H9 (cell line): ENCODE results near the gene ERGIC3. TPM values are rescaled to one million over a fixed set of nuclear protein-coding genes. Genes with fewer than 3 reads are reported as not detected.

Source experiments
- DNase-seq: peaks from one replicate; pipeline ENCODE4 v3.0.0-alpha.2; 2017
- H2AFZ ChIP-seq: one replicate; pipeline ENCODE4 v1.6.1; 2013; ENCODE audit warnings: mild to moderate bottlenecking, low read length, control low read depth, moderate library complexity
- H2AK5ac ChIP-seq: 2 replicates; pipeline ENCODE4 v1.6.1; 2013; ENCODE audit warnings: low read length, control low read depth, mixed read lengths; ENCODE audit not compliant: insufficient read length
- H2BK120ac ChIP-seq: one replicate; pipeline ENCODE4 v1.6.1; 2013; ENCODE audit warnings: low read depth, mild to moderate bottlenecking, low read length, control low read depth, inconsistent platforms; ENCODE audit not compliant: poor library complexity, severe bottlenecking
- H2BK12ac ChIP-seq: 2 replicates; pipeline ENCODE4 v1.6.1; 2013; ENCODE audit warnings: low read length, control low read depth, mixed read lengths, low read depth; ENCODE audit not compliant: insufficient read length
- H2BK15ac ChIP-seq: 2 replicates; pipeline ENCODE4 v1.6.1; 2013; ENCODE audit warnings: low read depth, low read length, control low read depth
- H2BK20ac ChIP-seq: one replicate; pipeline ENCODE4 v1.6.1; 2013; ENCODE audit warnings: low read depth, mild to moderate bottlenecking, low read length, control low read depth, inconsistent platforms; ENCODE audit not compliant: poor library complexity, severe bottlenecking
- H2BK5ac ChIP-seq: 2 replicates; pipeline ENCODE4 v1.6.1; 2013; ENCODE audit warnings: low read length, control low read depth, mixed read lengths; ENCODE audit not compliant: insufficient read length
- H3K14ac ChIP-seq: 2 replicates; pipeline ENCODE4 v1.6.1; 2013; ENCODE audit warnings: low read length, control low read depth; ENCODE audit not compliant: insufficient read depth
- H3K18ac ChIP-seq: 2 replicates; pipeline ENCODE4 v1.6.1; 2013; ENCODE audit warnings: low read depth, mild to moderate bottlenecking, mixed read lengths, low read length, control low read depth; ENCODE audit not compliant: insufficient read length
- H3K23ac ChIP-seq: 2 replicates; pipeline ENCODE4 v1.6.1; 2013; ENCODE audit warnings: low read length, control low read depth, mixed read lengths, low read depth; ENCODE audit not compliant: insufficient read length
- H3K23me2 ChIP-seq: 2 replicates; pipeline ENCODE4 v1.6.1; 2013; ENCODE audit warnings: low read depth, mild to moderate bottlenecking, mixed read lengths, low read length, control low read depth; ENCODE audit not compliant: insufficient read length, poor library complexity, severe bottlenecking
- H3K27ac ChIP-seq: 2 replicates; pipeline ENCODE4 v1.5.1; 2013; ENCODE audit warnings: low read length, control low read depth, mixed read lengths, low read depth; ENCODE audit not compliant: insufficient read length
- H3K27me3 ChIP-seq: 2 replicates; pipeline ENCODE4 v1.6.1; 2013; ENCODE audit warnings: low read length, control low read depth, inconsistent platforms; ENCODE audit not compliant: insufficient read depth
- H3K4ac ChIP-seq: 2 replicates; pipeline ENCODE4 v1.6.1; 2013; ENCODE audit warnings: low read depth, mild to moderate bottlenecking, control low read depth, inconsistent platforms, low read length, moderate library complexity
- H3K4me1 ChIP-seq: 2 replicates; pipeline ENCODE4 v1.6.1; 2013; ENCODE audit warnings: low read length, control low read depth, inconsistent platforms; ENCODE audit not compliant: insufficient read depth
- H3K4me2 ChIP-seq: 2 replicates; pipeline ENCODE4 v1.6.1; 2013; ENCODE audit warnings: low read length, control low read depth, mixed read lengths; ENCODE audit not compliant: insufficient read length, insufficient read depth
- H3K56ac ChIP-seq: 2 replicates; pipeline ENCODE4 v1.6.1; 2013; ENCODE audit warnings: low read depth, mild to moderate bottlenecking, mixed read lengths, low read length, control low read depth; ENCODE audit not compliant: insufficient read length
- H3K79me1 ChIP-seq: 2 replicates; pipeline ENCODE4 v1.6.1; 2013; ENCODE audit warnings: low read depth, mild to moderate bottlenecking, moderate library complexity, low read length, control low read depth, inconsistent platforms; ENCODE audit not compliant: insufficient read depth, poor library complexity, severe bottlenecking
- H3K79me2 ChIP-seq: 2 replicates; pipeline ENCODE4 v1.6.1; 2013; ENCODE audit warnings: low read length, control low read depth, inconsistent platforms; ENCODE audit not compliant: insufficient read depth
- H3K9ac ChIP-seq: 2 replicates; pipeline ENCODE4 v1.6.1; 2013; ENCODE audit warnings: low read length, control low read depth, mixed read lengths; ENCODE audit not compliant: insufficient read length; ENCODE audit errors: extremely low read depth
- H3K9me3 ChIP-seq: one replicate; pipeline ENCODE4 v1.6.1; 2013; ENCODE audit warnings: low read depth, low read length, inconsistent platforms; ENCODE audit not compliant: control insufficient read depth
- H3T11ph ChIP-seq: one replicate; pipeline ENCODE4 v1.6.1; 2013; ENCODE audit warnings: mild to moderate bottlenecking, low read length, control low read depth, inconsistent platforms
- H4K20me1 ChIP-seq: one replicate; pipeline ENCODE4 v1.6.1; 2013; ENCODE audit not compliant: control insufficient read depth, insufficient read length, insufficient read depth
- H4K5ac ChIP-seq: 2 replicates; pipeline ENCODE4 v1.6.1; 2013; ENCODE audit warnings: low read depth, mild to moderate bottlenecking, mixed read lengths, low read length, control low read depth; ENCODE audit not compliant: insufficient read length
- H4K8ac ChIP-seq: replicated peaks from 2 replicates; pipeline ENCODE4 v1.6.1; 2013; ENCODE audit warnings: low read length, control low read depth, mixed read lengths, low read depth; ENCODE audit not compliant: insufficient read length
- H4K91ac ChIP-seq: 2 replicates; pipeline ENCODE4 v1.6.1; 2013; ENCODE audit warnings: low read depth, mild to moderate bottlenecking, moderate library complexity, mixed read lengths, low read length, control low read depth; ENCODE audit not compliant: insufficient read length
- H3K27ac Mint-ChIP-seq, 3 experiments: 2 replicates in 2 of 3; 3 replicates in 1 of 3; pipeline ENCODE4 v1.8.0; 2020 to 2021; ENCODE audit warnings: mixed read lengths in 3 of 3, mild to moderate bottlenecking in 1 of 3, moderate library complexity in 1 of 3
- H3K27me3 Mint-ChIP-seq: 2 replicates; pipeline ENCODE4 v1.8.0; 2021; ENCODE audit warnings: low read depth, mild to moderate bottlenecking, moderate library complexity, mixed read lengths
- H3K36me3 Mint-ChIP-seq, 3 experiments: 2 replicates in 2 of 3; 3 replicates in 1 of 3; pipeline ENCODE4 v1.8.0; 2020 to 2021; ENCODE audit warnings: low read depth in 3 of 3, mixed read lengths in 3 of 3; ENCODE audit not compliant: insufficient read depth in 1 of 3
- H3K4me1 Mint-ChIP-seq, 2 experiments: 2 replicates each; pipeline ENCODE4 v1.8.0; 2020; ENCODE audit warnings: mixed read lengths in 2 of 2
- H3K4me3 Mint-ChIP-seq, 2 experiments: 2 replicates in 1 of 2; 3 replicates in 1 of 2; pipeline ENCODE4 v1.8.0; 2020 to 2021; ENCODE audit warnings: mild to moderate bottlenecking in 2 of 2, mixed read lengths in 2 of 2, moderate library complexity in 1 of 2
- H3K9me3 Mint-ChIP-seq, 2 experiments: 2 replicates in 1 of 2; 3 replicates in 1 of 2; pipeline ENCODE4 v1.8.0; 2020; ENCODE audit warnings: mild to moderate bottlenecking in 2 of 2, mixed read lengths in 2 of 2, moderate library complexity in 1 of 2
- CTCF ChIP-seq: fragments of 200-600 bp; sonication (generic); conservative IDR thresholded peaks from 3 replicates; pipeline ENCODE4 v1.8.0; 2021; ENCODE audit warnings: antibody characterized with exemption, mild to moderate bottlenecking
- WGBS: extraction: QIAGEN DNeasy Blood & Tissue Kit; methylation state at CpG from one replicate; pipeline ENCODE4 v1.1.7; 2013; ENCODE audit warnings: missing lambda C conversion rate, low lambda C conversion rate, mixed read lengths; ENCODE audit not compliant: insufficient read length; ENCODE audit errors: extremely low coverage; 5-methylcytosine and 5-hydroxymethylcytosine counted together
- total RNA-seq: library from RNA; stranded (reverse); gene quantifications from 2 replicates; pipeline ENCODE4 v1.2.1, GENCODE V29; 2021

The ERGIC3 gene
- total RNA-seq, 1 experiment from 2014 or later: 188 TPM

GRCh38 chr20:35595901-35596300 is 54.0 kb downstream of the ERGIC3 start:
- H2BK12ac ChIP-seq: no peak overlapping the region
- H3T11ph ChIP-seq: no peak overlapping the region
- H4K5ac ChIP-seq: no peak overlapping the region
- no peak overlapping the region for H3K4me2 ChIP-seq
- no peaks in the 10 kb centered on the region for H4K20me1 ChIP-seq
- H3K4me1 ChIP-seq: no peaks in the 10 kb centered on the region
- Mint-ChIP-seq H3K27me3 (peaks cover 35% of the 10 kb centered on the region), H3K9me3 (no peaks in the 10 kb centered on the region), H3K36me3 (no peaks in the 10 kb centered on the region), H3K4me1 (peaks cover 9 to 18% of the 10 kb centered on the region in 2 experiments), H3K27ac (no peak overlapping the region), H3K4me3 (no peak overlapping the region; a peak in 1 of 5 replicates)
- no peak overlapping the region for H4K91ac ChIP-seq
- H2BK5ac ChIP-seq: no peak overlapping the region
- no peaks in the 10 kb centered on the region for H3K79me2 ChIP-seq
- H2BK15ac ChIP-seq: no peak overlapping the region
- peaks cover 3% of the 10 kb centered on the region for H3K23me2 ChIP-seq
- H3K18ac ChIP-seq: no peak overlapping the region
- no peak overlapping the region for H2BK20ac ChIP-seq
- no peak overlapping the region for H2AFZ ChIP-seq
- H3K27me3 ChIP-seq: no peaks in the 10 kb centered on the region; the same call in 1 of the 2 replicates
- no peaks in the 10 kb centered on the region for H3K9me3 ChIP-seq
- no peak for DNase-seq
- no peak overlapping the region for H3K23ac ChIP-seq
- no peak overlapping the region for H3K56ac ChIP-seq
- H3K14ac ChIP-seq: no peak overlapping the region
- H3K79me1 ChIP-seq: no peaks in the 10 kb centered on the region
- no peak overlapping the region for H3K9ac ChIP-seq
- no peak overlapping the region for H2BK120ac ChIP-seq
- 100% methylated on average over 2 of the region's 7 CpGs for WGBS
- H4K8ac ChIP-seq: no peak overlapping the region
- H2AK5ac ChIP-seq: no peak overlapping the region
- TF ChIP-seq CTCF: no peak
- H3K4ac ChIP-seq: no peak overlapping the region
- H3K27ac ChIP-seq: no peak overlapping the region
